Ectodermal cell (in vitro differentiated cells): ENCODE results near the gene NHSL2.

Experiments used
- H3K27ac ChIP-seq: 2 replicates; pipeline ENCODE4 v1.7.0; 2013; ENCODE audit warnings: mild to moderate bottlenecking, low read depth, low read length; ENCODE audit not compliant: insufficient read depth, poor library complexity, severe bottlenecking
- H3K27me3 ChIP-seq: 2 replicates; pipeline ENCODE4 v1.7.0; 2013; ENCODE audit warnings: mild to moderate bottlenecking, low read length; ENCODE audit not compliant: insufficient read depth, control insufficient read depth, poor library complexity, severe bottlenecking
- H3K36me3 ChIP-seq: one replicate; pipeline ENCODE4 v1.7.0; 2013; ENCODE audit warnings: low read length; ENCODE audit not compliant: control insufficient read depth, insufficient read depth
- H3K4me1 ChIP-seq: one replicate; pipeline ENCODE4 v1.7.0; 2013; ENCODE audit warnings: low read length; ENCODE audit not compliant: control insufficient read depth, insufficient read depth
- H3K4me3 ChIP-seq: 2 replicates; pipeline ENCODE4 v1.7.0; 2013; ENCODE audit warnings: low read depth, low read length, control low read depth; ENCODE audit not compliant: insufficient read depth
- H3K9me3 ChIP-seq: 2 replicates; pipeline ENCODE4 v1.7.0; 2013; ENCODE audit warnings: mild to moderate bottlenecking, low read length, moderate library complexity; ENCODE audit not compliant: control insufficient read depth
- WGBS, 2 experiments: methylation state at CpG; one replicate each; pipeline ENCODE4 v1.1.7; 2013; ENCODE audit warnings: missing lambda C conversion rate in 2 of 2; 5-methylcytosine and 5-hydroxymethylcytosine counted together

The NHSL2 gene

GRCh38 chrX:71997320-71997719 is 86.7 kb downstream of the NHSL2 start:
- Histone ChIP-seq H3K4me1 (no peaks in the 10 kb centered on the region), H3K4me3 (no peak overlapping the region), H3K36me3 (no peaks in the 10 kb centered on the region), H3K27ac (peak overlapping the region; percentile 50), H3K9me3 (no peaks in the 10 kb centered on the region), H3K27me3 (no peaks in the 10 kb centered on the region)
- 41 to 45% methylated on average over 3 of the region's 3 CpGs for WGBS, 2 experiments

GRCh38 chrX:71998836-71999509 is 88.3 kb downstream of the NHSL2 start:
- Histone ChIP-seq H3K27me3 (no peaks in the 10 kb centered on the region), H3K36me3 (no peaks in the 10 kb centered on the region), H3K27ac (no peak overlapping the region), H3K9me3 (no peaks in the 10 kb centered on the region), H3K4me3 (no peak overlapping the region), H3K4me1 (no peaks in the 10 kb centered on the region)
- whole genome bisulfite sequencing, 2 experiments: 36 to 49% methylated on average over 2 to 5 of the region's 6 CpGs

- Histone ChIP-seq H3K9me3 (no peaks in the 10 kb centered on the region), H3K27ac (no peak overlapping the region), H3K36me3 (no peaks in the 10 kb centered on the region), H3K27me3 (no peaks in the 10 kb centered on the region), H3K4me1 (no peaks in the 10 kb centered on the region), H3K4me3 (no peak overlapping the region)
- WGBS, 2 experiments: no CpG with 5 or more reads among the region's 1 CpG
Observed at GRCh38 chrX:71999535-71999934, 88.9 kb downstream of the NHSL2 start.

- Histone ChIP-seq H3K4me1 (no peaks in the 10 kb centered on the region), H3K27me3 (no peaks in the 10 kb centered on the region), H3K4me3 (no peak overlapping the region), H3K27ac (no peak overlapping the region), H3K9me3 (no peaks in the 10 kb centered on the region), H3K36me3 (no peaks in the 10 kb centered on the region)
- WGBS, 2 experiments: 25 to 27% methylated on average over 3 of the region's 3 CpGs
Observed at GRCh38 chrX:72001471-72001870, 90.8 kb downstream of the NHSL2 start.

GRCh38 chrX:72001906-72002305 is 91.3 kb downstream of the NHSL2 start:
- H3K9me3 ChIP-seq: no peaks in the 10 kb centered on the region
- H3K36me3 ChIP-seq: no peaks in the 10 kb centered on the region
- H3K27ac ChIP-seq: no peak overlapping the region
- no peaks in the 10 kb centered on the region for H3K4me1 ChIP-seq
- 100% methylated on average over 2 of the region's 2 CpGs for WGBS, 2 experiments
- no peak overlapping the region for H3K4me3 ChIP-seq
- H3K27me3 ChIP-seq: no peaks in the 10 kb centered on the region

- Histone ChIP-seq H3K9me3 (no peaks in the 10 kb centered on the region), H3K4me3 (no peak overlapping the region), H3K27me3 (no peaks in the 10 kb centered on the region), H3K4me1 (no peaks in the 10 kb centered on the region), H3K27ac (no peak overlapping the region), H3K36me3 (no peaks in the 10 kb centered on the region)
- 93% methylated on average over 5 to 6 of the region's 6 CpGs for WGBS, 2 experiments
Observed at GRCh38 chrX:72002875-72003274, 92.2 kb downstream of the NHSL2 start.

GRCh38 chrX:72003811-72004750 is 93.4 kb downstream of the NHSL2 start:
- WGBS, 2 experiments: 11 to 27% methylated on average over 11 to 17 of the region's 17 CpGs
- no peak overlapping the region for H3K4me3 ChIP-seq
- no peaks in the 10 kb centered on the region for H3K4me1 ChIP-seq
- no peaks in the 10 kb centered on the region for H3K36me3 ChIP-seq
- H3K27me3 ChIP-seq: no peaks in the 10 kb centered on the region
- no peak overlapping the region for H3K27ac ChIP-seq
- H3K9me3 ChIP-seq: no peaks in the 10 kb centered on the region

GRCh38 chrX:72005046-72005445 is 94.4 kb downstream of the NHSL2 start:
- H3K27me3 ChIP-seq: no peaks in the 10 kb centered on the region
- no peaks in the 10 kb centered on the region for H3K9me3 ChIP-seq
- H3K4me3 ChIP-seq: no peak overlapping the region
- 86 to 96% methylated on average over 1 of the region's 2 CpGs for WGBS, 2 experiments
- H3K27ac ChIP-seq: no peak overlapping the region
- H3K4me1 ChIP-seq: no peaks in the 10 kb centered on the region
- no peaks in the 10 kb centered on the region for H3K36me3 ChIP-seq

GRCh38 chrX:72006461-72006860 is 95.8 kb downstream of the NHSL2 start:
- 91 to 100% methylated on average over 4 of the region's 4 CpGs for WGBS, 2 experiments
- Histone ChIP-seq H3K4me1 (no peaks in the 10 kb centered on the region), H3K27me3 (no peaks in the 10 kb centered on the region), H3K9me3 (no peaks in the 10 kb centered on the region), H3K4me3 (no peak overlapping the region), H3K27ac (no peak overlapping the region), H3K36me3 (no peaks in the 10 kb centered on the region)

- no peaks in the 10 kb centered on the region for H3K9me3 ChIP-seq
- no peak overlapping the region for H3K27ac ChIP-seq
- H3K27me3 ChIP-seq: no peaks in the 10 kb centered on the region
- H3K4me3 ChIP-seq: no peak overlapping the region
- H3K4me1 ChIP-seq: no peaks in the 10 kb centered on the region
- H3K36me3 ChIP-seq: no peaks in the 10 kb centered on the region
- 93 to 100% methylated on average over 2 of the region's 2 CpGs for WGBS, 2 experiments
Observed at GRCh38 chrX:72009731-72010130, 99.1 kb downstream of the NHSL2 start.
